SU-DHL-6 (cell line): ENCODE data around the gene KDM7A.

Source experiments
- H2AFZ ChIP-seq: fragments of 200-600 bp; sonication (generic); 2 replicates; pipeline ENCODE4 v1.6.1; 2014; ENCODE audit warnings: low read depth, mild to moderate bottlenecking, moderate library complexity, mixed read lengths, antibody characterized with exemption, low read length; ENCODE audit not compliant: severe bottlenecking
- H3F3A ChIP-seq: fragments of 200-600 bp; shearing (Covaris generic); 2 replicates; pipeline ENCODE4 v1.6.0; 2016; ENCODE audit warnings: antibody characterized with exemption, mild to moderate bottlenecking; ENCODE audit not compliant: insufficient read depth
- H3K27ac ChIP-seq: fragments of 200-600 bp; sonication (generic); 2 replicates; pipeline ENCODE4 v1.5.1; 2016; ENCODE audit warnings: low read depth, mild to moderate bottlenecking, low read length, moderate library complexity, mixed read lengths
- H3K27me3 ChIP-seq: fragments of 200-600 bp; sonication (generic), shearing (Covaris generic); 2 replicates; pipeline ENCODE4 v1.6.0; 2014; ENCODE audit warnings: mild to moderate bottlenecking, low read length
- H3K36me3 ChIP-seq: fragments of 200-600 bp; sonication (generic); 2 replicates; pipeline ENCODE4 v1.6.1; 2014; ENCODE audit warnings: mild to moderate bottlenecking, low read length, mixed read lengths
- H3K4me2 ChIP-seq: fragments of 300-600, 200-600 bp; shearing (Covaris generic), sonication (generic); 2 replicates; pipeline ENCODE4 v1.6.0; 2014; ENCODE audit warnings: low read length, low read depth, mild to moderate bottlenecking; ENCODE audit not compliant: poor library complexity, severe bottlenecking
- H3K4me3 ChIP-seq: fragments of 200-600 bp; sonication (generic); 2 replicates; pipeline ENCODE4 v1.5.1; 2014; ENCODE audit warnings: antibody characterized with exemption, low read length, mild to moderate bottlenecking, mixed read lengths; ENCODE audit not compliant: insufficient read depth, poor library complexity, severe bottlenecking
- H3K79me2 ChIP-seq: fragments of 200-600 bp; sonication (generic); 2 replicates; pipeline ENCODE4 v1.6.1; 2014; ENCODE audit warnings: mild to moderate bottlenecking, low read length, moderate library complexity; ENCODE audit not compliant: insufficient read depth
- H3K9ac ChIP-seq: fragments of 200-600 bp; sonication (generic); 2 replicates; pipeline ENCODE4 v1.7.0; 2014; ENCODE audit warnings: mild to moderate bottlenecking, low read length
- H3K9me2 ChIP-seq: fragments of 200-600 bp; sonication (generic); replicated peaks from 2 replicates; pipeline ENCODE4 v1.6.1; 2014; ENCODE audit warnings: low read length; ENCODE audit not compliant: insufficient read depth
- H3K9me3 ChIP-seq: fragments of 200-600 bp; sonication (generic); 2 replicates; pipeline ENCODE4 v1.6.1; 2014; ENCODE audit warnings: low read length, mixed read lengths; ENCODE audit not compliant: insufficient read depth
- H4K20me1 ChIP-seq: fragments of 200-600 bp; sonication (generic); 2 replicates; pipeline ENCODE4 v1.6.1; 2014; ENCODE audit warnings: low read depth, mild to moderate bottlenecking, antibody characterized with exemption, low read length, moderate library complexity, mixed read lengths
- CTCF ChIP-seq: fragments of 200-600 bp; sonication (generic); IDR thresholded peaks from one replicate; pipeline ENCODE4 v1.5.1; 2017; ENCODE audit warnings: antibody characterized with exemption, mild to moderate bottlenecking, low read length, moderate library complexity; ENCODE audit not compliant: insufficient read depth, poor library complexity, severe bottlenecking
- EZH2phosphoT487 ChIP-seq: fragments of 200-600 bp; sonication (generic), shearing (Covaris generic); conservative IDR thresholded peaks from 2 replicates; pipeline ENCODE4 v1.6.1; 2018; ENCODE audit warnings: mild to moderate bottlenecking, antibody characterized with exemption, low read length, moderate library complexity, mixed read lengths

Gene KDM7A

GRCh38 chr7:140134039-140134438 lies 42.7 kb downstream of the KDM7A start:
- H3F3A ChIP-seq: no peaks in the 10 kb centered on the region
- no peak for TF ChIP-seq EZH2phosphoT487
- TF ChIP-seq CTCF: no peak
- H3K9me3 ChIP-seq: no peaks in the 10 kb centered on the region
- no peaks in the 10 kb centered on the region for H3K9me2 ChIP-seq
- H3K79me2 ChIP-seq: no peaks in the 10 kb centered on the region
- no peaks in the 10 kb centered on the region for H3K27me3 ChIP-seq
- no peak overlapping the region for H3K9ac ChIP-seq
- no peaks in the 10 kb centered on the region for H3K36me3 ChIP-seq
- no peak overlapping the region for H3K27ac ChIP-seq
- H2AFZ ChIP-seq: no peak overlapping the region
- no peak overlapping the region for H3K4me2 ChIP-seq
- H4K20me1 ChIP-seq: no peaks in the 10 kb centered on the region
- H3K4me3 ChIP-seq: no peak overlapping the region

GRCh38 chr7:140127360-140128127 lies 49.2 kb downstream of the KDM7A start:
- no peak overlapping the region for H3K4me2 ChIP-seq
- H3K27ac ChIP-seq: no peak overlapping the region
- no peaks in the 10 kb centered on the region for H3K9me2 ChIP-seq
- no peaks in the 10 kb centered on the region for H3K36me3 ChIP-seq
- H3K27me3 ChIP-seq: 0 out of 2 replicates have a peak, but pooled peaks cover 3% of the 10 kb centered on the region
- H3K4me3 ChIP-seq: no peak overlapping the region
- H3K9ac ChIP-seq: no peak overlapping the region
- no peaks in the 10 kb centered on the region for H4K20me1 ChIP-seq
- H3F3A ChIP-seq: no peaks in the 10 kb centered on the region
- TF ChIP-seq CTCF (no peak), EZH2phosphoT487 (no peak)
- no peak overlapping the region for H2AFZ ChIP-seq
- no peaks in the 10 kb centered on the region for H3K79me2 ChIP-seq
- H3K9me3 ChIP-seq: no peaks in the 10 kb centered on the region

GRCh38 chr7:140126435-140127034 lies 50.2 kb downstream of the KDM7A start:
- no peak overlapping the region for H3K4me3 ChIP-seq
- no peaks in the 10 kb centered on the region for H4K20me1 ChIP-seq
- H3K9me2 ChIP-seq: no peaks in the 10 kb centered on the region
- no peaks in the 10 kb centered on the region for H3K9me3 ChIP-seq
- H3K27me3 ChIP-seq: 0 out of 2 replicates have a peak, but pooled peaks cover 3% of the 10 kb centered on the region
- no peaks in the 10 kb centered on the region for H3K79me2 ChIP-seq
- H3K27ac ChIP-seq: no peak overlapping the region
- no peaks in the 10 kb centered on the region for H3K36me3 ChIP-seq
- no peak overlapping the region for H2AFZ ChIP-seq
- H3K4me2 ChIP-seq: no peak overlapping the region
- TF ChIP-seq CTCF: no peak
- TF ChIP-seq EZH2phosphoT487: no peak
- no peaks in the 10 kb centered on the region for H3F3A ChIP-seq
- no peak overlapping the region for H3K9ac ChIP-seq
